Colonic mucosa (tissue), 4 donors: ENCODE data around the gene CD82. TPM values are rescaled to one million over a fixed set of nuclear protein-coding genes. Genes with fewer than 3 reads are reported as not detected.

Source experiments
- DNase-seq: peaks from one replicate; pipeline ENCODE4 v3.0.0-alpha.2; 2020
- H3K27ac ChIP-seq: fragments of 200-600 bp; one replicate; pipeline ENCODE4 v1.8.0; 2021
- H3K27me3 ChIP-seq: fragments of 200-600 bp; one replicate; pipeline ENCODE4 v1.8.0; 2021
- H3K36me3 ChIP-seq: fragments of 200-600 bp; one replicate; pipeline ENCODE4 v1.8.0; 2021
- H3K4me1 ChIP-seq: fragments of 200-600 bp; one replicate; pipeline ENCODE4 v1.8.0; 2021; ENCODE audit warnings: mild to moderate bottlenecking
- H3K4me3 ChIP-seq: fragments of 200-600 bp; one replicate; pipeline ENCODE4 v1.8.0; 2021
- H3K9ac ChIP-seq, 2 donors: one replicate each; pipeline ENCODE4 v1.7.0; 2013; ENCODE audit warnings: control low read depth in 2 of 2, low read depth in 2 of 2, low read length in 2 of 2
- H3K9me3 ChIP-seq: fragments of 200-600 bp; one replicate; pipeline ENCODE4 v1.8.0; 2021
- CTCF ChIP-seq: fragments of 200-600 bp; IDR thresholded peaks from one replicate; pipeline ENCODE4 v1.8.0; 2022; ENCODE audit warnings: antibody characterized with exemption, mild to moderate bottlenecking
- intact Hi-C: fragments of 100-400 bp; cut with DNase I; formaldehyde crosslinking; loops from one replicate; pipeline ENCODE4 v1.14.1; 2022
- total RNA-seq, 2 donors: library from RNA; stranded (reverse); fragmentation: NEBNext Ultra II Directional in 1 of 2; extraction: Animal tissue kit (Norgen Biotek cat#: 25700) in 1 of 2; gene quantifications; one replicate each; pipeline ENCODE4 v1.2.1, GENCODE V29; 2021
- donor health status: healthy.
- donor health status: DM: no; HTN: no; CAD: no.
- donor health status: DM: no; HTN: no; CAD: no.

Gene CD82
- total RNA-seq, 2 donors from 2014 or later, result 36.2 to 41.6 TPM

GRCh38 chr11:44661311-44661717 lies 95.9 kb downstream of the CD82 start:
- no peaks in the 10 kb centered on the region for H3K36me3 ChIP-seq
- intact Hi-C loops, result no loop called here
- DNase-seq, result no peak
- no peak overlapping the region for H3K4me3 ChIP-seq
- peaks cover 5% of the 10 kb centered on the region for H3K27me3 ChIP-seq
- H3K4me1 ChIP-seq, result no peaks in the 10 kb centered on the region
- H3K27ac ChIP-seq, result no peak overlapping the region
- TF ChIP-seq CTCF, result no peak
- H3K9me3 ChIP-seq, result no peaks in the 10 kb centered on the region
- H3K9ac ChIP-seq, result no peak overlapping the region

Other genes with a start within 250 kb of the CD82 start
- 10 to 100 TPM in 1 of 2 donors, 1 to 10 TPM in 1; 3.4 to 13.4 TPM for gene TSPAN18, start 161.3 kb downstream of the CD82 start, total RNA-seq